ENCODE results near the gene PSMC4.
A peak's percentile ranks its signal among the peaks of the same experiment; 100 is the strongest.
"Not testable (repeated sequence)": the region's sequence is repeated elsewhere in the genome, so short reads cannot be mapped to it uniquely, and the experiment has no call there.

The PSMC4 gene

GRCh38 chr19:39949026-39949747 is 21.8 kb upstream of the PSMC4 start:
- DNase-seq, result no peak

DNA sequence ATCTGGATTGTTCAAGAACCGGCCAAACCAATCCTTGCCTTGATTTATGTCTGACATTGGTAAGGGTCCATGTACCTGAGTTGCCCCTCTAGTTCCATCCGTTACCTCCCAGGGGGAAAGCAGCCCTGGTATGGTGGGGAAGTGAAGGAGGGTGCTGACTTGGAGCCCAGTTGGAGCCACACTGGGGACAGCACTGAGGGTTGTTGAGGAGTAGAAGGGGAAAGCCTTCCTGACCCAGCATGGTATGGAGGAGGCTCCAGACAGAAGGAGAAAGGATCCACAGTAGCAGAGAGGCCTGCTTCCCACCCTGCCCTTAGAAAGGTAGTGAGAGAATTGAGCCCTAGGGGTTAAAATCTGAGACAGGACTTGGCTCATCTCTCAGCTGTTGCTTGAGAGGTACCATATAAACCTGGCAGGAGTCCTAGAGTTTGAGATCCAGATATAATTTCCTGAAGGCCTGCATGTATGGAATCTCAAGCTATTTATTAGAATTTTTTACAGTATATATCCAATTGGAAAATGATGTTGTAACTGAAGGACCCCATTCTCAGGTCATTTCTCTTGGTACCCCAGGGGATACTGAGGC is 19.8 kb upstream of the PSMC4 start:
- no peak for DNase-seq

DNA sequence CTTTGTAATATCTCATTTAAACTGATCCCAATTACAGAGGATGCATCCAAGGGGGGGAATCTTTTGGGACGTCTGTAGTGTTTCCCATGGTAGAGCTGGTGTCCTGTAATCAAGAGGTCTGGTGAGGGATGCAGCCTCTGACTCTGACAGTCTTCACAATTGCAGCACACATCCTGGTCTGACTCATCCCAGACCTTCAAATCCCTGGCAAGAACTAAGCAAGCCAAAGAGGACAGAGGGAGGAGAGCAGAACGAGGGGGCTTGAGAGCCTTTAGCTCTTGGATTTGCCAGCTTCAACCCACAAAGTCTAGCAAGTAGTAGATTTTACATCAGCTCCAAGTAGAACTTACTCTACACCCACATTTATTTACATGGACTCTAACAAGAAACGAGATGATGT is 19.3 kb upstream of the PSMC4 start:
- DNase-seq, result no peak

- DNase-seq, result no peak
These were observed 17.1 kb upstream of the PSMC4 start for GRCh38 chr19:39953915-39954314.

GRCh38 chr19:39957886-39958285 is 13.1 kb upstream of the PSMC4 start:
- not testable (repeated sequence) for DNase-seq

DNA sequence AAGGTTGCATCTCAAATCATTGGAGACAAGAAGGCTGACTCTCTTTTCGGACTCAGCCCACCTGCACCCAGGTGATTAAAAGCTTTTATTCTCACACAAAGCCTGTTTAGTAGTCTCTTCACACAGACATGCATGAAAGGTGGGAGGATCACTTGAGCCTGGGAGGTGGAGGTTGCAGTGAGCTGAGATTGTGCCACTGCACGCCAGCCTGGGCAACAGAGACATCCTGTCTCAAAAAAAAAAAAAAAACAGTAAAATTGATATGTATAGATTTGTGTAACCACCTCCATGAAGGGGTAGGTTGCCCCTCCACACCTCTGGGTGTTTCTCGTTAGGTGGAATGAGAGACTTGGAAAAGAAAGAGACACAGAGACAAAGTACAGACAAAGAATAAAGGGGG is 12.0 kb upstream of the PSMC4 start:
- DNase-seq, result peak; percentile 20

GRCh38 chr19:39959407-39959806 is 11.6 kb upstream of the PSMC4 start:
- not testable (repeated sequence) for DNase-seq

DNA sequence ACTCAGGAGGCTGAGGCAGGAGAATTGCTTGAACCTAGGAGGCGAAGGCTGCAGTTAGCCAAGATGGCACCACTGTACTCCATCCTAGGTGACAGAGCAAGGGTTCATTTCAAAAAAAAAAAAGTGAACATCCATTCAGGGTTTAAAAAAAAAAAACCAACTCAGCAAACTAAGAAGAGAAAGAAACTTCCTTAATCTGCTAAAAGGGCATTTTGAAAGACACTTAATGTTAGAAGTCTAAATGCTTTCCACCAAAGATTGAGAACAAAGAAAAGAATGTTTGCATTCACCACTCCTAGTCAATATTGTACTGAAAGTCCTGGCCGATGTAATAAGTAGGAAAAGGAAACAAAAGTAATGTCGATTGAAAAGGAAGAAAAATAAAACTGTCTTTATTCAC is 7.1 kb upstream of the PSMC4 start:
- DNase-seq, result no peak

- DNase-seq, result no peak
These were observed 4.3 kb upstream of the PSMC4 start for GRCh38 chr19:39966617-39967016.

GRCh38 chr19:39967561-39967960 is 3.4 kb upstream of the PSMC4 start:
- DNase-seq, result no peak

DNA sequence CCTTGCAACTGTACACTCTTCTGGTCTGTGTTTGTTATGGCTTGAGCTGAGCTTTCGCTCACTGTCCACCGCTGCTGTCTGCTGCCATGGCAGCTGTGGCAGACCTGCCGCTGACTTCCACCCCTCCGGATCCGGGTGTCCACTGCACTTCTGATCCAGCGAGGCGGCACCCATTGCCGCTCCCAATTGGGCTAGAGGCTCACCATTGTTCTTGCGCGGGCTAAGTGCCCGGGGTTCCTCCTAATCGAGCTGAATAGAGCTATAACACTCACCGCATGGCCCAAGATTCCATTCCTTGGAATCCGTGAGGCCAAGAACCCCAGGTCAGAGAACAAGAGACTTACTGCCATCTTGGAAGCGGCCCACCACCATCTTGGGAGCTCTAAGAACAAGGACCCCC is 2.2 kb upstream of the PSMC4 start:
- DNase-seq, result no peak

DNA sequence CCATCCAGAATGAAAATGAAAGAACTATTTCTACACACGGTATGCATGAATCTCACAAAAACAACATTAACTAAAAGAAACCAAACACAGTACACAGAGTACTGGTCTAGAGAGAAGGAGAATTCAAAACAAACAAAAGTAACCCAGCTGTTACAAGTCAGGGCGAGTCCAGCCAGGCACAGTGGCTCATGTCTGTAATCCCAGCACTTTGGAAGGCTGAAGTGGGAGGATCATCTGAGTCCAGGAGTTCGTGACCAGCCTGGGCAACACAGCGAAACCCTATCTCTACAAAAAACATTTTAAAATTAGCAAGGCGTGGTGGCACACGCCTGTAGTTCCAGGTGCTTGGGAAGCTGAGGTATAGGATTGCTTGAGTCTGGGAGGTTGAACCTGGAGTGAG is 1.7 kb upstream of the PSMC4 start:
- DNase-seq, result no peak

DNA sequence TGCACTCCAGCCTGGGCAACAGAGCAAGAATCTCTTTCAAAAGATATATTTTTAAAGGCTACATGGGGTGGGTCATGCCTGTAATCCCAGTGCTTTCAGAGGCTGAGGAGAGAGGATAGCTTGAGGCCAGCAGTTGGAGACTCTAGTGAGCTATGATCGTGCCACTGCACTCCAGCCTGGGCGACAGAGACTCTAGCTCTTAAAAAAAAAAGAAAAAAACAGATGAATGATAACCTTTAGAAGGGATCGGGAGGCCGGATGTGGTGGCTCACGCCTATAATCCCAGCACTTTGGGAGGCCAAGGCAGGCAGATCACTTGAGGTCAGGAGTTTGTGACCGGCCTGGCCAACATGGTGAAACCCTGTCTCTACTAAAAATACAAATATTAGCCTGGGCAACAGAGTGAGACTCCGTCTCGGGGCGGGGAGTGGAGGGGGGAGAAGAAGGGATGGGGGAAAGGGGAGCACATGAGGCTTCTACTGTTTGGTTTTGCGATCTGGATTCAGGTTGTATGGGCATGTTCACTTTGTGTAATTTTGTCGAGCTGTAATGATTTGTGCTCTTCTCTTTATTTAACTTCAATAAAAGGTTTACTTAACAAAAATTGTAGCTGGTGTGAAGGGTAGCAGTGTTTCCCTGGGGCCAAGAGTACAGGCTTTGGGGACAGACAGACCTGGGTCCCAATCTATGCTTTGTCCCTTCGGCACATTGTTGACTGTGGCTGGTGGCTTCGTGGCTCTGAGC is 1.1 kb upstream of the PSMC4 start:
- DNase-seq, result peak; percentile 11

DNA sequence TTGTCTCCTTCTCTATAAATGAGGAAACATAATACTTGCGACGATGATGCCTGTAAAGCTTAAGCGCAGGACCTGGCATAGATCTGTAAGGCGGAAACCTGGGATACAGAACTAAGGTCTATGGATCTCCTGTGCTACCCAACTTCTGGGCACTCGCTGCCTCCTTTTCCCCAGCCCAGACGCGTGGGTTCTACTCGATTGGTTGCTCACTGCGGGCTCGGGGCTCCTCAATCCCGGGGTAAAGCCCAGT is 615 bp upstream of the PSMC4 start:
- no peak for DNase-seq

- no peak for DNase-seq
These were observed 543 bp downstream of the PSMC4 start for GRCh38 chr19:39971380-39972035.

DNA sequence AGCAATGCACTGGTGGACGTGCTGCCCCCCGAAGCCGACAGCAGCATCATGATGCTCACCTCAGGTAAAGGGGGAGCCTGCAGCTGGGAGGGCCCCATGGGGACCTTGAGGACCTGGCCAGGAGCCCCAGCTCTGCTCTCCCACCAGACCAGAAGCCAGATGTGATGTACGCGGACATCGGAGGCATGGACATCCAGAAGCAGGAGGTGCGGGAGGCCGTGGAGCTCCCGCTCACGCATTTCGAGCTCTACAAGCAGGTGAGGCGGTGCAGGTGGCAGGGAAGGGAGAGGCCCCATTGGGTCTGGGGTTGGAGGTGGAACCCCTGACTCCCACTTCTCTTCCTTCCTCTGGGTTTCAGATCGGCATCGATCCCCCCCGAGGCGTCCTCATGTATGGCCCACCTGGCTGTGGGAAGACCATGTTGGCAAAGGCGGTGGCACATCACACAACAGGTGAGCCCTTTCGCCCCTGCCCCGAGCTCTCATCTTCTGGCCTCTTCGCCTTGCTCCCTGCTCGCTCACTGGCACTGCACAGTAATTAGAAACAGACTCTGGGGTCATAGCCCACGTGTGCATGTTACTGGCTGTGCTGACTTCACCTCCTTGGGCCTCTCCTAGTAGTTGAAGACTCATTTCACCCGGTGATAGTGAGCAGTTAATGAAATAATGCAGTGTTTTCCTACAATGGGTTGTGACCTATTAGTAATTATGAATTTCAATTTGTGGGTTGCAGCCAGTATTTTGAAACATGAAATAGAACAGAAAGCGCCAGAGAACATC is 3.6 kb downstream of the PSMC4 start:
- DNase-seq, result no peak

GRCh38 chr19:39982883-39983282 is 11.9 kb downstream of the PSMC4 start:
- no peak for DNase-seq

DNA sequence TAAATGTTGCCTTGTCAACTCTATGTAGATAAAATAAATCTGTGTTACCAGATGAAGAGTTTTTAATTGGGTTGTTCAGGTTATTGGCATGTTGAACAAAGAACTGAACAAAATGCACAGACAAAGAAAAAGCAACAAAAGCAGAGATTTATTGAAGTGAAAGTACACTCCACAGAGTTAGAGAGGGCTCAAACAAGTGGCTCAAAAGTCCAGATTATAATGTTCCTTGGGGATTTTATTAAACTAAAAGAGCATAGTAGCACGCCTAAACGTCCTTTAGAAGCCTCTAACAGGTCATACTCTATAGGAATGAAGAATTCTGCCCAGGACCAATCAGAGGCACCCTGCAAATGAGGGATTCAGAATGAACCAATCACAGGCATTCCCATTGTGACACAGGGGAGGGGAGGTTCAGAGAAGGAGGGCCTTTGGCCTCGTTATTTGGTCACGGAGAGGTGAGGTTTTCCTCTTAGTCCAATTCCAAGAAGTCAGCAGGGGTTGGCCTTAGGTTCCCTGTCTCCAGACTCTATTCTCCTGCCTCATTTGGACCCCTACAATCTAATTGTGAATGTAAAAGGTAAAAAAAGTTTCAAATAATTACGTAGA is 12.8 kb downstream of the PSMC4 start:
- DNase-seq, result no peak

- DNase-seq, result no peak
These were observed 15.7 kb downstream of the PSMC4 start for GRCh38 chr19:39986643-39987042.

GRCh38 chr19:39987167-39987566 is 16.2 kb downstream of the PSMC4 start:
- no peak for DNase-seq

DNA sequence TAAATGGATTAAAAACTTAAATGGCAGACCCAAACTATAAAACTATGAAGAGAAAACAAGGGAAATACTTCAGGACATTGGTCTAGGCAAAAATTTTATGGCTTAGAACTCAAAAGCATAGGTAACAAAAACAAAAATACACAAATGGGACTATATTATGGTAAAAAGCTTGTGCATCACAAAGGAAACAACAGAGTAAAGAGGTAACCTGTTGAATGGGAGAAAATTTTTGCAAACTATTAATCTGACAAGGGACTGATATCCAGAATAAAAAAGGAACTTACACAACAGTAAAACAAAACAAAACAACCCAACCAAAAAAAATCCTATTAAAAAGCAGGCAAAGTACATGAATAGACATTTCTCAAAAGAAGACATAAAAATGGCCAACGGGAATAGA is 16.6 kb downstream of the PSMC4 start:
- DNase-seq, result no peak

DNA sequence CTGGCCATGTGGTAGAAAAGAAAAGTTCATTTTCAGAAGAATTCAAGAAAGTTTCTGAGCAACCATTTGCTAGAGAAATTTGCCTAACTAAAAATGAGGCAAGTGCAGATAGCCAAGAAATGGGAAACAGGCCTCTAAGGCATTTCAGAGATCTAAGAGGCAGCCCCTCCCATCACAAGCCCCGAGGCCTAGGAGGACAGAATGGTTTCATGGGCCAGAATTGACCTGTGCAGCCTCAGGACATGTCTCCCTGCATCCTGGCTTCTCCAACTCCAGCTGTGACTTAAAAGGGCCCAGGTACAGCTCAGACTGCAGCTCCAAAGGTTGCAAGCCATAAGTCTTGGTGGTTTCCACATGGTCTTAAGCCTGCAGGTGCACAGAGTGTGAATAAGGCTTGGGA is 22.6 kb downstream of the PSMC4 start:
- DNase-seq, result no peak

- no peak for DNase-seq
These were observed 23.4 kb downstream of the PSMC4 start for GRCh38 chr19:39994361-39994760.
